ENCODE measurements around the gene ZNF488.
"Not testable (repeated sequence)": the region's sequence is repeated elsewhere in the genome, so short reads cannot be mapped to it uniquely, and the experiment has no call there.

Gene ZNF488

GRCh38 chr10:47384148-47384921 is at the start of gene ZNF488:
TSS of gene ZNF488 (minus strand) at chr10:47384293. CDS start at chr10:47368829, 15,464 bp downstream.
- peak; percentile 25 for DNase-seq (ENCODE audit: low read depth)

- DNase-seq (ENCODE audit: low read depth) = no peak
Measured at GRCh38 chr10:47425813-47426419, 41.8 kb upstream of the ZNF488 start.

- no peak for DNase-seq (ENCODE audit: low read depth)
Measured at GRCh38 chr10:47424231-47424630, 40.1 kb upstream of the ZNF488 start.

- no peak for DNase-seq (ENCODE audit: low read depth)
Measured at GRCh38 chr10:47423476-47423875, 39.4 kb upstream of the ZNF488 start.

- DNase-seq (ENCODE audit: low read depth) = no peak
Measured at GRCh38 chr10:47421057-47421952, 37.2 kb upstream of the ZNF488 start.

- no peak for DNase-seq (ENCODE audit: low read depth)
Measured at GRCh38 chr10:47420305-47421056, 36.4 kb upstream of the ZNF488 start.

GRCh38 chr10:47419421-47419820 is 35.3 kb upstream of the ZNF488 start:
- DNase-seq (ENCODE audit: low read depth) = no peak

GRCh38 chr10:47418966-47419365 is 34.9 kb upstream of the ZNF488 start:
- no peak for DNase-seq (ENCODE audit: low read depth)

GRCh38 chr10:47418321-47418720 is 34.2 kb upstream of the ZNF488 start:
- DNase-seq (ENCODE audit: low read depth) = no peak

- DNase-seq (ENCODE audit: low read depth) = not testable (repeated sequence)
Measured at GRCh38 chr10:47416305-47417218, 32.5 kb upstream of the ZNF488 start.

- no peak for DNase-seq (ENCODE audit: low read depth)
Measured at GRCh38 chr10:47415520-47416304, 31.6 kb upstream of the ZNF488 start.

GRCh38 chr10:47414752-47415519 is 30.8 kb upstream of the ZNF488 start:
- DNase-seq (ENCODE audit: low read depth) = no peak

GRCh38 chr10:47414227-47414592 is 30.1 kb upstream of the ZNF488 start:
- DNase-seq (ENCODE audit: low read depth) = no peak

- no peak for DNase-seq (ENCODE audit: low read depth)
Measured at GRCh38 chr10:47413531-47414226, 29.6 kb upstream of the ZNF488 start.

- DNase-seq (ENCODE audit: low read depth) = no peak
Measured at GRCh38 chr10:47412869-47413268, 28.8 kb upstream of the ZNF488 start.

GRCh38 chr10:47412177-47412730 is 28.2 kb upstream of the ZNF488 start:
- DNase-seq (ENCODE audit: low read depth) = no peak

GRCh38 chr10:47410862-47411261 is 26.8 kb upstream of the ZNF488 start:
- DNase-seq (ENCODE audit: low read depth) = no peak

- DNase-seq (ENCODE audit: low read depth) = no peak
Measured at GRCh38 chr10:47410271-47410670, 26.2 kb upstream of the ZNF488 start.

All from T-helper 22 cell (primary cell).